AG04450 (cell line): Measurements from ENCODE around the gene SLC35F3. TPM values are rescaled to one million over a fixed set of nuclear protein-coding genes. Genes with fewer than 3 reads are reported as not detected.
"Not testable (repeated sequence)": the region's sequence is repeated elsewhere in the genome, so short reads cannot be mapped to it uniquely, and the experiment has no call there.

Experiments used
- CTCF ChIA-PET: fragments of 300-600, 350-600 bp; formaldehyde crosslinking; extraction: SDS; loops from one replicate; lab custom pipeline; 2022; ENCODE audit warnings: antibody characterized with exemption, inconsistent platforms; lab: Charles Lee
- POLR2A ChIA-PET: fragments of 350-600 bp; formaldehyde crosslinking; extraction: SDS; loops from one replicate; lab custom pipeline; 2021; ENCODE audit warnings: antibody characterized with exemption, inconsistent platforms; lab: Yijun Ruan, JAX
- DNase-seq: peaks from one replicate; pipeline ENCODE4 v3.0.0-alpha.2; 2011; ENCODE audit warnings: low read depth, low spot score
- H3K27ac ChIP-seq: one replicate; pipeline ENCODE4 v1.5.1; 2012; ENCODE audit warnings: low read depth, low read length, control low read depth
- H3K27me3 ChIP-seq: one replicate; pipeline ENCODE4 v1.6.0; 2012; ENCODE audit warnings: low read length; ENCODE audit not compliant: control insufficient read depth, insufficient read depth
- H3K4me3 ChIP-seq: 2 replicates; pipeline ENCODE4 v1.5.1; 2011; ENCODE audit warnings: mild to moderate bottlenecking, low read depth, low read length, control low read depth
- H3K9me3 ChIP-seq: 2 replicates; pipeline ENCODE4 v1.5.1; 2012; ENCODE audit warnings: low read length; ENCODE audit not compliant: control insufficient read depth, insufficient read depth
- polyA plus RNA-seq: library from polyadenylated mRNA; depleted of rRNA; stranded (reverse); fragments of >200 nt; gene quantifications from 2 replicates; pipeline ENCODE4 v1.2.3, GENCODE V29; 2011
- TF ChIP-seq, protein P1 (sequence below): IDR thresholded peaks from 2 replicates; pipeline ENCODE4 v1.5.1; 2011; ENCODE audit warnings: low read depth, low read length, control low read depth, inconsistent platforms

SLC35F3 gene
- polyA plus RNA-seq, 1 experiment, result 0.04 TPM

DNA sequence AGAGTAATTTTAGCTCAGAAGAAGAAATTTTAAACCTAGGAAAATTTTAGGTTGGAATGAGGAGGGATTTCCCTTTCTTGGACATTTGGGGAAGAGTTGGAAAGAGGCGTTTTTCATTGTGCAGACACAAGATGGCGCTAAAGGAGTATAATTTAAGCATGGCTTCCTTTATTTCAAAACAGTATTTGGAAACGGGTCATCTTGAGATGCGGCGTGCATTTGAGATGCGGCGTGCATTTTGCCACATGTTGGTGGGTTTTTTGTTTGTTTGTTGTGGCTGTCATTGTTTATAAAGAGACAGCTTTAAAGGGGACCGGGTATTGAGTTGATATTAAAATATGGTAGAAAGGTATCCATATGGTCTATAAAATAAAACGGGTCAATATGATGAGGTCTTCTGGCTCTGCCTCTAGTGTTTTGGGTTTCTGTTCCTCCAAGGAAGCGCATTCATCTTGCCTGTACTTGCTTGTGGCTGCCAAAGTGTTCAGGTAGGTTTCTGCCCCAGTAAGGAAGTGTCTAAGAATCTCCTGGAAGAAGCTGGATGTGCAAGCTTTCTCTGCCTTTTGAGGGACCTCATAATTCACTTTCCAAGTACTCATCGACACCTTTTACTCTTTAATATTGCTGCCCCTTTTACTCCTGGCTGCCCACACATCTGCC lies 210.3 kb downstream of the SLC35F3 start:
- H3K4me3 ChIP-seq, result 0 out of 2 replicates have a peak overlapping the region, but pooled peaks have one; percentile 10
- CTCF ChIA-PET, result interaction anchor here (0.5 to 3.9 kb wide), 22 partner anchors 9 to 1567 kb away, joined by 3 to 58 read pairs (median 4); no protein-coding TSS in a partner anchor
- no peaks in the 10 kb centered on the region for H3K9me3 ChIP-seq
- DNase-seq, result peak; percentile 24
- no peak overlapping the region for H3K27ac ChIP-seq
- POLR2A ChIA-PET, result no interaction called here
- TF ChIP-seq, protein P1, sequence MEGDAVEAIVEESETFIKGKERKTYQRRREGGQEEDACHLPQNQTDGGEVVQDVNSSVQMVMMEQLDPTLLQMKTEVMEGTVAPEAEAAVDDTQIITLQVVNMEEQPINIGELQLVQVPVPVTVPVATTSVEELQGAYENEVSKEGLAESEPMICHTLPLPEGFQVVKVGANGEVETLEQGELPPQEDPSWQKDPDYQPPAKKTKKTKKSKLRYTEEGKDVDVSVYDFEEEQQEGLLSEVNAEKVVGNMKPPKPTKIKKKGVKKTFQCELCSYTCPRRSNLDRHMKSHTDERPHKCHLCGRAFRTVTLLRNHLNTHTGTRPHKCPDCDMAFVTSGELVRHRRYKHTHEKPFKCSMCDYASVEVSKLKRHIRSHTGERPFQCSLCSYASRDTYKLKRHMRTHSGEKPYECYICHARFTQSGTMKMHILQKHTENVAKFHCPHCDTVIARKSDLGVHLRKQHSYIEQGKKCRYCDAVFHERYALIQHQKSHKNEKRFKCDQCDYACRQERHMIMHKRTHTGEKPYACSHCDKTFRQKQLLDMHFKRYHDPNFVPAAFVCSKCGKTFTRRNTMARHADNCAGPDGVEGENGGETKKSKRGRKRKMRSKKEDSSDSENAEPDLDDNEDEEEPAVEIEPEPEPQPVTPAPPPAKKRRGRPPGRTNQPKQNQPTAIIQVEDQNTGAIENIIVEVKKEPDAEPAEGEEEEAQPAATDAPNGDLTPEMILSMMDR, result peak; percentile 72
- H3K27me3 ChIP-seq, result peaks cover 4% of the 10 kb centered on the region

DNA sequence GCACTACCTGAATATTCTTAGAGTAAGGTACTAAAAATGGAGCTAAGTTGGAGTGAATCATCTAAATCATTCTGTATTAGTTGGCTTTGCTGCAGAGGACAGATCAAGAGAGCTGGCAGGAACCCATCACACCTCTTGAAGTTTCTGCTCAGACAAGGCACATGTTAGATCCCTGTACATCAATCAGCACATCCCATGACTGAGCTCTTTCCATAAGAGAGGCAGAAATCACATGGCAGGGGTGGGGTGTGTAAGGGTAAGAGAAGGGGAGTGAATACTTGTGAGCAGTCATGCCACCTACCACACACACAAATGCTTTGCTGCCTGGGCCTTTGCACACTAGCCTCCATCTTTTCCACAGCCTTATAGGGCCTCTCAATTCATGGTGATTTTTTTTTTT lies 214.4 kb downstream of the SLC35F3 start:
- Histone ChIP-seq H3K4me3 (no peak overlapping the region), H3K9me3 (no peaks in the 10 kb centered on the region), H3K27ac (no peak overlapping the region), H3K27me3 (peaks cover 1% of the 10 kb centered on the region)
- ChIA-PET CTCF (interaction anchor here (0.7 to 2.2 kb wide), 3 partner anchors 43 to 234 kb away, joined by 3 to 9 read pairs (median 5); no protein-coding TSS in a partner anchor), POLR2A (no interaction called here)
- TF ChIP-seq, protein P1, result no peak
- DNase-seq, result no peak

GRCh38 chr1:234119431-234119830 lies 215.0 kb downstream of the SLC35F3 start:
- H3K27ac ChIP-seq, result no peak overlapping the region
- CTCF ChIA-PET, result interaction anchor here (0.7 to 2.2 kb wide), 2 partner anchors 191 to 233 kb away, joined by 3 to 9 read pairs; no protein-coding TSS in a partner anchor
- H3K27me3 ChIP-seq, result no peaks in the 10 kb centered on the region
- H3K9me3 ChIP-seq, result no peaks in the 10 kb centered on the region
- no peak for DNase-seq
- TF ChIP-seq, protein P1, result no peak
- no peak overlapping the region for H3K4me3 ChIP-seq
- POLR2A ChIA-PET, result no interaction called here

DNA sequence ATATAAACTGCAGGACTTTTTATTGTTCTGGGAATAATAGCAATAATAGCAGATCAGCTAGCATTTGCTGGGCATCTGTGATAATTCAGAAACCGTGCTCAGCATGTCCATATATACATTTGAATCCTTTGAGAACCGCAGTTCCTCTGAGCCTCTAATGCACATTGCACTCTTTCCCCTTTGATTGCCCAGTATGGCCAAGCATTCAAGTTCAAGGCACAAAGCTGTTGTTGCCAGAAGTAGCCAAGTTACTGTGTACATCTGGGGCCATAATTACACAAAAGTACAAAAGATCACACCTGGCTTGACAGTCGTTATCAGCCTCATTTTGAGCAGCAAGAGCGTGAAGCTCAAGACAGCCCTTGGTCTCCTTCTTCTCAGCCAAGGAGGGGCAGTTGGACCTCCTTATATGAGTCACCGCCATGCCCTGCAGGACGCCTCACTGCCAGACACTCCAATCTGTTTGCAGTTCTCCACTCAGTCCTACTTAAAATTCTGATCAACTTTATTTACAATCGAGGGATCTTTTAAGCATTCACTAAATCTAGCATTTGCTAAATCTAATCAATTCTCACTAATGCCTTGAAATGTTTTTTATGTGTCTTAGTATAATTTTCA lies 216.0 kb downstream of the SLC35F3 start:
- Histone ChIP-seq H3K27ac (no peak overlapping the region), H3K27me3 (no peaks in the 10 kb centered on the region), H3K9me3 (no peaks in the 10 kb centered on the region), H3K4me3 (no peak overlapping the region)
- CTCF ChIA-PET, result interaction anchor here (2.2 kb wide), 1 partner anchor 190 kb away, joined by 9 read pairs; no protein-coding TSS in a partner anchor
- TF ChIP-seq, protein P1, result no peak
- no peak for DNase-seq
- POLR2A ChIA-PET, result no interaction called here

DNA sequence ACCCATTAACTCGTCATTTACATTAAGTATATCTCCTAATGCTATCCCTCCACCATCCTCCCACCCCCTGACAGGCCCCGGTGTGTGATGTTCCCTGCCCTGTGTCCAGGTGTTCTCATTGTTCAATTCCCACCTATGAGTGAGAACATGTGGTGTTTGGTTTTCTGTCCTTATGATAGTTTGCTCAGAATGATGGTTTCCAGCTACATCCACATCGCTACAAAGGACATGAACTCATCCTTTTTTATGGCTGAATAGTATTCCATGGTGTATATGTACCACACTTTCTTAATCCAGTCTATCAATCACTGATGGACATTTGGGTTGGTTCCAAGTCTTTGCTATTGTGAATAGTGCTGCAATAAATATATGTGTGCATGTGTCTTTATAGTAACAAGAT lies 217.2 kb downstream of the SLC35F3 start:
- POLR2A ChIA-PET, DNase-seq: not testable (repeated sequence)
- CTCF ChIA-PET, result interaction anchor here (0.9 to 6.5 kb wide), 2 partner anchors 8 to 188 kb away, joined by 4 to 40 read pairs; no protein-coding TSS in a partner anchor

GRCh38 chr1:234122571-234122970 lies 218.1 kb downstream of the SLC35F3 start:
- H3K27ac ChIP-seq, POLR2A ChIA-PET, H3K27me3 ChIP-seq, H3K9me3 ChIP-seq, H3K4me3 ChIP-seq, DNase-seq: not testable (repeated sequence)
- CTCF ChIA-PET, result interaction anchor here (6.5 kb wide), 1 partner anchor 8 kb away, joined by 40 read pairs; no protein-coding TSS in a partner anchor

More for the DNA sequence above, 217.2 kb downstream of the SLC35F3 start:
- H3K27me3 ChIP-seq, H3K27ac ChIP-seq, H3K4me3 ChIP-seq, H3K9me3 ChIP-seq: not testable (repeated sequence)
